Mucosa of descending colon (tissue), 3 donors: Measurements from ENCODE around the gene ADAM12. TPM values are rescaled to one million over a fixed set of nuclear protein-coding genes. Genes with fewer than 3 reads are reported as not detected.

Experiments used
- ATAC-seq: fragments of 200-7000 bp; cut with Tn5 transposase; one replicate; pipeline ENCODE4 v1.9.1; 2020; ENCODE audit warnings: mild to moderate bottlenecking, moderate library complexity
- DNase-seq, 3 donors: peaks; one replicate each; pipeline ENCODE4 v3.0.0-alpha.2; 2020
- H3K36me3 ChIP-seq: fragments of 200-600 bp; one replicate; pipeline ENCODE4 v1.8.0; 2021; ENCODE audit warnings: low read depth, mild to moderate bottlenecking
- H3K4me1 ChIP-seq: fragments of 200-600 bp; one replicate; pipeline ENCODE4 v1.8.0; 2021; ENCODE audit warnings: low read depth, mild to moderate bottlenecking
- H3K4me3 ChIP-seq: fragments of 200-600 bp; one replicate; pipeline ENCODE4 v1.8.0; 2021; ENCODE audit warnings: mild to moderate bottlenecking
- H3K9me3 ChIP-seq: fragments of 200-600 bp; one replicate; pipeline ENCODE4 v1.8.0; 2021; ENCODE audit warnings: mild to moderate bottlenecking
- intact Hi-C, 2 donors: fragments of 100-400 bp; cut with DNase I in 1 of 2; cut with micrococcal nuclease in 1 of 2; formaldehyde crosslinking; loops; one replicate each; pipeline versions ENCODE4 v1.11.0 to v1.11.1; 2022; cut with DNase I, micrococcal nuclease
- total RNA-seq, 3 donors: library from RNA; stranded (reverse); fragmentation: NEBNext Ultra II Directional in 2 of 3; extraction: Animal tissue kit (Norgen Biotek cat#: 25700) in 2 of 3; gene quantifications; one replicate each; pipeline versions ENCODE4 v1.2.1 to v1.2.4, GENCODE V29; 2021 to 2023
- TF ChIP-seq, protein P1 (sequence below): fragments of 200-600 bp; IDR thresholded peaks from one replicate; pipeline ENCODE4 v1.8.0; 2022; ENCODE audit warnings: antibody characterized with exemption, mild to moderate bottlenecking
- donor health status: DM: no; HTN: no; CAD: no; lungs with moderate emphysema.
- donor health status: DM: no; HTN: no; CAD: no.
- donor health status: DM: no; HTN: yes; CAD: no.

The ADAM12 gene
- total RNA-seq, 3 donors from 2014 or later: 0.20 to 0.89 (median 0.66) TPM

DNA sequence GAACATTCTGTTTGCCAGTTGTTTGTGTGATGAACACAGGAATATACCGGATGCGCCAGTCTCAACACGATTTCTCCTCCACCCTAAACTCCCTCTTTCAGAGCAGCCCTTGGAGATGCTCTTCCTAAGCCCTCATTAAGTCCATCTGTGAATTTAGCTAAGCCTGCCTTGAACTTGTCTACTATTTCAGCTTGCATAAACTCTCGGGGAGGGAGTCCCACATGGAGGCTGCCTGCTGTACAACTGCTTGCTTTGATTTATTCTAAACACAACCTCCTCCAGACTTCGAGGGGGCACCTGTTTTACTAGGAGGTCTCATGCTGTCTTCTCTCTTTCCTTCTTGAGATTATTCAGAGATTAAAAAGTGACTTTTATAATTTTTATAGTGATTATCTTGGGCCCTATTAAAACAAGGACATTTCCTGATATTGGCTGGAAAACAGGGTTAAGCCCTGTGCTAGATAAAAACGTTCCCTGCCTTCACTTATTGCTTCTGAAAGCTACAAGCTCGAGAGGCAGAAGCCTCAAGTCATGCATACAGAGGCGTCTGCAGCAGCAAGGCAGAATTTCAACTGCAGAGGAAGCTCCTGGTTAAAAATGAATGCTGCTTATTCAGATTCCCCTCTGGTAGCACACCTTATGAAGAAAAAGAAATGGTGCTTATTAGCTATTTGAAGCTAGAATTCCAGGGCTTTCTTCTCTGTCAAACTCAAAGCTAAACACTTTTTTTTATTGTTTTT, 317.6 kb downstream of the ADAM12 start:
- Histone ChIP-seq H3K4me3 (no peak overlapping the region), H3K4me1 (no peaks in the 10 kb centered on the region), H3K9me3 (no peaks in the 10 kb centered on the region), H3K36me3 (no peaks in the 10 kb centered on the region)
- TF ChIP-seq, protein P1, sequence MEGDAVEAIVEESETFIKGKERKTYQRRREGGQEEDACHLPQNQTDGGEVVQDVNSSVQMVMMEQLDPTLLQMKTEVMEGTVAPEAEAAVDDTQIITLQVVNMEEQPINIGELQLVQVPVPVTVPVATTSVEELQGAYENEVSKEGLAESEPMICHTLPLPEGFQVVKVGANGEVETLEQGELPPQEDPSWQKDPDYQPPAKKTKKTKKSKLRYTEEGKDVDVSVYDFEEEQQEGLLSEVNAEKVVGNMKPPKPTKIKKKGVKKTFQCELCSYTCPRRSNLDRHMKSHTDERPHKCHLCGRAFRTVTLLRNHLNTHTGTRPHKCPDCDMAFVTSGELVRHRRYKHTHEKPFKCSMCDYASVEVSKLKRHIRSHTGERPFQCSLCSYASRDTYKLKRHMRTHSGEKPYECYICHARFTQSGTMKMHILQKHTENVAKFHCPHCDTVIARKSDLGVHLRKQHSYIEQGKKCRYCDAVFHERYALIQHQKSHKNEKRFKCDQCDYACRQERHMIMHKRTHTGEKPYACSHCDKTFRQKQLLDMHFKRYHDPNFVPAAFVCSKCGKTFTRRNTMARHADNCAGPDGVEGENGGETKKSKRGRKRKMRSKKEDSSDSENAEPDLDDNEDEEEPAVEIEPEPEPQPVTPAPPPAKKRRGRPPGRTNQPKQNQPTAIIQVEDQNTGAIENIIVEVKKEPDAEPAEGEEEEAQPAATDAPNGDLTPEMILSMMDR: no peak
- DNase-seq (no peak), ATAC-seq (no peak)
- intact Hi-C loops: no loop called here

DNA sequence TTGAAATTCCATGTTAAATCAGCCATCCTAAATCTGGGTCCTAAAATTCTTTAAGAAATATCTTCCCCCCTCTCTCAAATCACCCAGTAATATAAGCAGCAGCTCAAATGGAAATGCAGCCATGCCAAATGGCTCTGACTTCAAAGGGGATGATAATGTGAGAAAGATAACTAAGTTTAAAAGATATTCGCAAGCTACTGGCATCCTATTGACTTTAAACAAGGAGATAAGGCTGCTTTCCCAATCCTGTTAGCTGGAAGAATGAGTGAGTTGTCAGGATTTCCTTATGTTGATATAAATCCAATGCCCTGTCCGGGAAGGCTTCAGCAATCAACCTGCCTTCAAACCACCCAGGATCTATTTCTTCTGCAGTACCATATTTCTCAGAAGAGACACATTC, 320.0 kb downstream of the ADAM12 start:
- H3K9me3 ChIP-seq: no peaks in the 10 kb centered on the region
- no peaks in the 10 kb centered on the region for H3K4me1 ChIP-seq
- no peak overlapping the region for H3K4me3 ChIP-seq
- no peak for ATAC-seq
- DNase-seq: no peak
- intact Hi-C loops: no loop called here
- H3K36me3 ChIP-seq: no peaks in the 10 kb centered on the region
- TF ChIP-seq, protein P1: no peak

DNA sequence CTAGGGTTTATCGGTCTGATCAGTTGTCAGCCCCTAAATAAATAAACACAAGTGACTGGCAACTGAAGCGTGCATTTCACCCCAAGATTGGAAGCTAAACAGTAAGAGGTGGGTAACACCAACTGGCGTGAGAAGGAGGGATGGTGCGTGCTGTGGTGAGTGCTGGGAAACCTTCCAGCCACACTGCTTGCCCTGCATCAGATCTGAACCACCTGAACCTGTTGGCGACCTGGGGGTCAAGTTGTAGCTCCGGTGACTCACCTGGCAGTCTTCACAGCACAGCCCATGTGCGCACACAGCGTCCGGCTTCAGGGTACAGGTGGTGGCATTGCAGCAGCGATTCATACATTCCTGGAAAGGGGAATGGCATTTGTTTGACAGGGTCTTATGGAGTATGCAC, 321.8 kb downstream of the ADAM12 start:
- no peaks in the 10 kb centered on the region for H3K9me3 ChIP-seq
- no peak for ATAC-seq
- H3K36me3 ChIP-seq: no peaks in the 10 kb centered on the region
- intact Hi-C loops: no loop called here
- TF ChIP-seq, protein P1: no peak
- DNase-seq: no peak
- no peaks in the 10 kb centered on the region for H3K4me1 ChIP-seq
- no peak overlapping the region for H3K4me3 ChIP-seq

DNA sequence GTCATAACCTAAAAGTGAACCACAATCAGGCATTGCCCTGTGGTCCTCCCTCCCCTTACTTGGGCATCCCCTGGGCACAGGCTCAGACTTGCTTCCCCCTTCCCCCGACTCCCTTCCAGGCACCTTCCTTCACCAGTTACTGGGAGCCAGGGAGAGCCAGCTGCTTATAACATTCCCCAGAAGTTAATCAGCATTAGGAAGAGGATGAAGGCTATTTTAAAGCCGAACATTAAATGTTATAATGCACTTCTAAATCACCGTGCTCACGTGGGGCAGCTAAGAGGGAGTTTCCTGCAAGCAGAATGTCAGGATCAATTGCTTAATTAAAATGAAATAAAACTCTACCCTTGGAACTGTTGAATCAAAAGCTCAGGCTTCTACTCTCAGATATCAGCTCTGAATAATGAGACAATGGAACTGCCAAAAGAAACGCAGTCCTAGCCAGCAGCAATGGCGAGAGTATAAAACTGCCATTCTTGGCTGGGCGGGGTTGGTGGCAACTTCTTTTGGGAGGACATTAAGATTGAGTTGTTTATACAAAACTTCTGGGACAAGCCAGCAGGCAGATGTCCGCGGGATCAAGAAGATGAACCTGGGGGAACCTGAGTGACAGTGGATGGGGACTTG, 322.4 kb downstream of the ADAM12 start:
- intact Hi-C loops: no loop called here
- TF ChIP-seq, protein P1: no peak

DNA sequence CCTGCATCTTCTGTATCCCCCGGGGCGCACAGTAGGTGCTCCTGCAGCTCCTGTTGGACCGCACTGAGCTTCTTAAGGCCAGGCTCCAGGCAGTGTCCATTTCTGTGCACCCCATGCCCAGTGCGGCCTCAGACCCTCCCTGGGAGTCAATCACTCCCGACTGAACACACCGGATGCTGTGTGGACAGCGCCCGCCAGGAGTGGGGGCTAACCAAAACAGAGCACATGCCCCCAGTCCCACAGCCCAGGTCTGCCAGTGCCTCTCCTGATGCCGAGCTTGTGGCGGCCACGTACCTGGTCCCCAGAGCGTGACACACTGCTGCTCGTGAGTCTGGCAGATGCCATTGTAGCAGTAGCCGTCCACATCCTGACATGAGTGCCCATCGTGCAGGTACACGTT, 323.8 kb downstream of the ADAM12 start:
- H3K4me3 ChIP-seq: no peak overlapping the region
- TF ChIP-seq, protein P1: no peak
- H3K4me1 ChIP-seq: no peaks in the 10 kb centered on the region
- no peak for DNase-seq
- intact Hi-C loops: no loop called here
- no peaks in the 10 kb centered on the region for H3K9me3 ChIP-seq
- no peaks in the 10 kb centered on the region for H3K36me3 ChIP-seq
- no peak for ATAC-seq

More for the DNA sequence above, 322.4 kb downstream of the ADAM12 start:
- Histone ChIP-seq H3K36me3 (no peaks in the 10 kb centered on the region), H3K4me1 (no peaks in the 10 kb centered on the region), H3K9me3 (no peaks in the 10 kb centered on the region), H3K4me3 (no peak overlapping the region)
- DNase-seq (no peak), ATAC-seq (no peak)
